Parathyroid adenoma (tissue), 2 donors: ENCODE measurements around the gene TMEM132E.

Experiments
- H2AFZ ChIP-seq: fragments of 300-600 bp; sonication (generic); one replicate; pipeline ENCODE4 v1.7.0; 2017; ENCODE audit warnings: antibody characterized with exemption, mild to moderate bottlenecking
- H3K27ac ChIP-seq: fragments of 300-600 bp; sonication (generic); one replicate; pipeline ENCODE4 v1.7.0; 2017
- H3K27me3 ChIP-seq: fragments of 300-600 bp; sonication (generic); one replicate; pipeline ENCODE4 v1.7.0; 2017; ENCODE audit warnings: low read length; ENCODE audit not compliant: control insufficient read depth, insufficient read depth
- H3K36me3 ChIP-seq: fragments of 300-600 bp; sonication (generic); one replicate; pipeline ENCODE4 v1.7.0; 2017; ENCODE audit warnings: low read length; ENCODE audit not compliant: control insufficient read depth, insufficient read depth
- H3K4me1 ChIP-seq: fragments of 300-600 bp; sonication (generic); one replicate; pipeline ENCODE4 v1.7.0; 2017; ENCODE audit warnings: control low read depth
- H3K4me2 ChIP-seq: fragments of 300-600 bp; sonication (generic); one replicate; pipeline ENCODE4 v1.7.0; 2017; ENCODE audit warnings: low read length
- H3K4me3 ChIP-seq: fragments of 300-600 bp; sonication (generic); one replicate; pipeline ENCODE4 v1.7.0; 2017; ENCODE audit warnings: low read depth, low read length
- H3K79me2 ChIP-seq: fragments of 300-600 bp; sonication (generic); one replicate; pipeline ENCODE4 v1.7.0; 2017; ENCODE audit warnings: control low read depth
- H3K9ac ChIP-seq: fragments of 300-600 bp; sonication (generic); one replicate; pipeline ENCODE4 v1.7.0; 2017; ENCODE audit warnings: mild to moderate bottlenecking
- H3K9me3 ChIP-seq: fragments of 300-600 bp; sonication (generic); one replicate; pipeline ENCODE4 v1.7.0; 2017; ENCODE audit warnings: low read length; ENCODE audit not compliant: control insufficient read depth
- CTCF ChIP-seq: fragments of 300-600 bp; sonication (generic); IDR thresholded peaks from one replicate; pipeline ENCODE4 v1.7.0; 2017; ENCODE audit warnings: antibody characterized with exemption, mild to moderate bottlenecking
- donor health status: primary hyperparathyroidism.

TMEM132E gene

GRCh38 chr17:34619687-34620217 lies 40.4 kb downstream of the TMEM132E start:
- Histone ChIP-seq H3K79me2 (no peaks in the 10 kb centered on the region), H3K27me3 (no peaks in the 10 kb centered on the region), H3K9me3 (no peaks in the 10 kb centered on the region), H3K4me2 (no peak overlapping the region), H3K9ac (no peak overlapping the region), H3K27ac (no peak overlapping the region), H2AFZ (no peak overlapping the region), H3K36me3 (no peaks in the 10 kb centered on the region), H3K4me1 (no peaks in the 10 kb centered on the region), H3K4me3 (no peak overlapping the region)
- TF ChIP-seq CTCF: no peak

DNA sequence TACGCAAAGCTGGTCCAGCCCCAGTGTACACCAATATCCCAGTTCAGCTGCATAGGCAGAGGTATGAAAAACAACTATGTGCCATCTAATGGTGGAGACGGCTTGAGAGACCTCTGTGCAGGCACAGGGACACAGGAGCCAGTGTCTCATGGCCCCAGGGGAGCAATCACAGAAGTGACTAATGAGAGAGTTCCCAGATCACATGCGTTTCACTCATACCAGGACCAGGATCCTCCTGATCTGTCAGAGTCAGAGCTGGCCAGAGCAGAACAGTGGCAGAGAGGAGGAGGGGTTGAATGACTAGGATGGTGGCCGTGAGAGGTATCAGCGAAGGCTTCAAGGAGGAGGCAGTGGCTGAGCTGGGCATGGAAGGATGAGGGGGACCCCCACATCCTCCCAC lies 41.1 kb downstream of the TMEM132E start:
- no peaks in the 10 kb centered on the region for H3K9me3 ChIP-seq
- no peaks in the 10 kb centered on the region for H3K27me3 ChIP-seq

DNA sequence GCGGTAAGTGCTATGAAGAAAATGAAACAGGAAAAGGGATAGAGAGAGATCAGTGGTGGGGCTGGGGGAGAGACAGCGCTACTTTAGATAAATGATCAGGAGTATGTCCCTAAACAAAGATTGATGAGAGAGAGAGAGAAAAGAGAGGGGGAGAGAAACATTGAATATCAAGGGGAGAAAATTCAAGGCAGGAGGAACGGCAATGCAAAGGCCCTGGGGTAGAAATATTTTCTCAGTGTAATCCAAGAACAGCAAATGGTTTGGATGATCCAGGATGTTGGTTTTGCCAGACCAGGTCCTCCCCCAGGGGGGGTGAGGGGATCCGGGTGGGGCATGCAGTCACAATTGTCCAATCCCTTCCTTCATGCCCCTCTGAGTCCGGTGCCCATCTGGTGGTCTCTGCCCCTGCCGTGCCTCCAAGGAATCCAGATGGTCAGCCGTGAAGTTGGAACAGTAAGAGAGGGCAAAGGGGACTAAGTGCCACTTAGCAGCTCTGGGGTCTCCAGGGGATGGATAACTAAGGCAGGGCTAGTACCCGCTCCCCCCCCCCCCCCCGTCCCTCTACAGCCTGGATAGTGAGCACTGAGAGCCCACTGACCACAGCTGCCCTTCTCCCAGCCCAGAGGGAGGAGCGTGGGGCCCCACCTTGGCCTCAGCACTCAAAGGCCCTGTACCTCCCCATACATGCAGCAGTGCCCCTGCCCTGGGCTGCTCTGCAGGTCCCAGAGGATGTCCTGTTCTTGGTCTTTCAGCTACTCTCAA lies 43.7 kb downstream of the TMEM132E start:
- H3K4me1 ChIP-seq: no peaks in the 10 kb centered on the region
- H3K9ac ChIP-seq: no peak overlapping the region
- no peaks in the 10 kb centered on the region for H3K36me3 ChIP-seq
- H3K4me2 ChIP-seq: no peak overlapping the region
- H3K4me3 ChIP-seq: no peak overlapping the region
- H3K79me2 ChIP-seq: no peaks in the 10 kb centered on the region
- H2AFZ ChIP-seq: no peak overlapping the region
- H3K27ac ChIP-seq: no peak overlapping the region
- peaks cover 4% of the 10 kb centered on the region for H3K27me3 ChIP-seq
- no peak for TF ChIP-seq CTCF
- H3K9me3 ChIP-seq: no peaks in the 10 kb centered on the region

More for the DNA sequence above, 41.1 kb downstream of the TMEM132E start:
- Histone ChIP-seq H3K27ac (no peak overlapping the region), H3K4me3 (no peak overlapping the region), H2AFZ (no peak overlapping the region), H3K36me3 (no peaks in the 10 kb centered on the region), H3K4me1 (no peaks in the 10 kb centered on the region), H3K9ac (no peak overlapping the region), H3K4me2 (no peak overlapping the region), H3K79me2 (no peaks in the 10 kb centered on the region)
- TF ChIP-seq CTCF: no peak

GRCh38 chr17:34623856-34624766 lies 44.7 kb downstream of the TMEM132E start:
- no peaks in the 10 kb centered on the region for H3K79me2 ChIP-seq
- no peaks in the 10 kb centered on the region for H3K9me3 ChIP-seq
- H3K36me3 ChIP-seq: no peaks in the 10 kb centered on the region
- H3K27ac ChIP-seq: no peak overlapping the region
- H3K9ac ChIP-seq: no peak overlapping the region
- no peak overlapping the region for H2AFZ ChIP-seq
- peaks cover 4% of the 10 kb centered on the region for H3K27me3 ChIP-seq
- H3K4me1 ChIP-seq: no peaks in the 10 kb centered on the region
- TF ChIP-seq CTCF: no peak
- H3K4me3 ChIP-seq: no peak overlapping the region
- H3K4me2 ChIP-seq: no peak overlapping the region
